Measurements from ENCODE around the gene PPP2R2B.
A peak's percentile ranks its signal among the peaks of the same experiment; 100 is the strongest.

The PPP2R2B gene

GRCh38 chr5:146884066-146884626, 5.6 kb upstream of the PPP2R2B start:
- no peak for DNase-seq

GRCh38 chr5:146883511-146883910, 5.0 kb upstream of the PPP2R2B start:
- no peak for DNase-seq

- DNase-seq, result no peak
Measured at GRCh38 chr5:146880966-146881365, 2.4 kb upstream of the PPP2R2B start.

- peak; percentile 16 for DNase-seq
Measured at GRCh38 chr5:146877783-146878475, 628 bp downstream of the PPP2R2B start.

- DNase-seq, result peak; percentile 12
Measured at GRCh38 chr5:146877178-146877681, 1.3 kb downstream of the PPP2R2B start.

GRCh38 chr5:146873186-146873917, 5.2 kb downstream of the PPP2R2B start:
- no peak for DNase-seq

GRCh38 chr5:146872188-146872587, 6.4 kb downstream of the PPP2R2B start:
- DNase-seq, result no peak

GRCh38 chr5:146867996-146868708, 10.4 kb downstream of the PPP2R2B start:
- DNase-seq, result no peak

GRCh38 chr5:146866263-146866662, 12.3 kb downstream of the PPP2R2B start:
- no peak for DNase-seq

- DNase-seq, result no peak
Measured at GRCh38 chr5:146862641-146863040, 15.9 kb downstream of the PPP2R2B start.

- no peak for DNase-seq
Measured at GRCh38 chr5:146860213-146860893, 18.2 kb downstream of the PPP2R2B start.

GRCh38 chr5:146852089-146852488, 26.5 kb downstream of the PPP2R2B start:
- DNase-seq, result no peak

GRCh38 chr5:146851133-146851532, 27.4 kb downstream of the PPP2R2B start:
- no peak for DNase-seq

- no peak for DNase-seq
Measured at GRCh38 chr5:146849694-146850303, 28.8 kb downstream of the PPP2R2B start.

- DNase-seq, result no peak
Measured at GRCh38 chr5:146848133-146848532, 30.4 kb downstream of the PPP2R2B start.

GRCh38 chr5:146840016-146840415, 38.5 kb downstream of the PPP2R2B start:
- no peak for DNase-seq

GRCh38 chr5:146836226-146836842, 42.2 kb downstream of the PPP2R2B start:
- no peak for DNase-seq

- DNase-seq, result no peak
Measured at GRCh38 chr5:146832985-146833732, 45.4 kb downstream of the PPP2R2B start.

- no peak for DNase-seq
Measured at GRCh38 chr5:146828385-146828784, 50.2 kb downstream of the PPP2R2B start.

GRCh38 chr5:146827901-146828300, 50.7 kb downstream of the PPP2R2B start:
- no peak for DNase-seq

- DNase-seq, result no peak
Measured at GRCh38 chr5:146825033-146825432, 53.5 kb downstream of the PPP2R2B start.
